Left lung (tissue), 8 donors: ENCODE measurements around the gene SNED1. TPM values are rescaled to one million over a fixed set of nuclear protein-coding genes. Genes with fewer than 3 reads are reported as not detected.

Source experiments
- polyA plus RNA-seq, 6 donors: library from polyadenylated mRNA; unstranded; fragments of 120-200 nt; gene quantifications; one replicate each; pipeline ENCODE4 v1.2.1, GENCODE V29; 2013; ENCODE audit not compliant: insufficient read length in 6 of 6
- total RNA-seq, 2 donors: library from RNA; stranded (reverse); fragmentation: NEBNext Ultra II Directional; extraction: Animal tissue kit (Norgen Biotek cat#: 25700); gene quantifications; one replicate each; pipeline ENCODE4 v1.2.1, GENCODE V29; 2021
- donor health status: DM: no; HTN: yes; CAD: no.
- donor health status: DM: no; HTN: no; CAD: no.

Gene SNED1
- total and polyA plus RNA-seq, 8 donors = 36.4 to 81.0 (median 54.7) TPM

Other genes with a start within 250 kb of the SNED1 start
- under 1 TPM; 0.42 to 0.87 TPM for gene KIF1A, start 178.4 kb upstream of the SNED1 start, total RNA-seq
- gene KIF1A, start 178.4 kb upstream of the SNED1 start, polyA plus RNA-seq = 1 to 10 TPM; 1.5 to 6.4 (median 2.2) TPM
- not detected for gene AGXT, start 129.8 kb upstream of the SNED1 start, total RNA-seq
- under 1 TPM in 4 of 6 donors, not detected in 2; 0.11 to 0.17 (median 0.12) TPM for gene AGXT, start 129.8 kb upstream of the SNED1 start, polyA plus RNA-seq
- 10 to 100 TPM; 20.6 to 35.7 TPM for gene MAB21L4, start 102.5 kb upstream of the SNED1 start, total RNA-seq
- gene MAB21L4, start 102.5 kb upstream of the SNED1 start, polyA plus RNA-seq = 1 to 10 TPM in 4 of 6 donors, under 1 TPM in 2; 0.79 to 4.3 (median 1.6) TPM
- 1 to 10 TPM in 1 of 2 donors, under 1 TPM in 1; 0.32 to 2.3 TPM for gene CROCC2, start 92.3 kb upstream of the SNED1 start, total RNA-seq
- 1 to 10 TPM; 1.2 to 4.4 (median 2.9) TPM for gene CROCC2, start 92.3 kb upstream of the SNED1 start, polyA plus RNA-seq
- 10 to 100 TPM; 24.9 to 26.7 TPM for gene MTERF4, start 103.7 kb downstream of the SNED1 start, total RNA-seq
- gene MTERF4, start 103.7 kb downstream of the SNED1 start, polyA plus RNA-seq = 100 to 1,000 TPM in 1 of 6 donors, 10 to 100 TPM in 5; 67.1 to 101 (median 92.0) TPM
- 10 to 100 TPM; 12.7 to 21.3 TPM for gene PASK, start 150.9 kb downstream of the SNED1 start, total RNA-seq
- gene PASK, start 150.9 kb downstream of the SNED1 start, polyA plus RNA-seq = 10 to 100 TPM; 19.9 to 24.8 (median 21.0) TPM
- 10 to 100 TPM; 61.6 to 80.0 TPM for gene PPP1R7, start 151.8 kb downstream of the SNED1 start, total RNA-seq
- gene PPP1R7, start 151.8 kb downstream of the SNED1 start, polyA plus RNA-seq = 10 to 100 TPM; 68.3 to 75.9 (median 71.3) TPM
- 1 to 10 TPM; 1.3 to 1.5 TPM for gene ANO7, start 190.1 kb downstream of the SNED1 start, total RNA-seq
- gene ANO7, start 190.1 kb downstream of the SNED1 start, polyA plus RNA-seq = 1 to 10 TPM; 2.0 to 2.8 (median 2.4) TPM